Panc1 (cell line): ENCODE measurements around the gene MCM9. TPM values are rescaled to one million over a fixed set of nuclear protein-coding genes. Genes with fewer than 3 reads are reported as not detected.
A peak's percentile ranks its signal among the peaks of the same experiment; 100 is the strongest.

Experiments
- ATAC-seq: fragments of 200-7000 bp; cut with Tn5 transposase; 2 replicates; pipeline ENCODE4 v1.9.1; 2020; ENCODE audit warnings: mild to moderate bottlenecking, moderate library complexity
- BruUV-seq: library from RNA; stranded (reverse); fragments of 400-500 nt; replicated peaks from 2 replicates; lab custom pipeline; 2021; lab: Mats Ljungman, UMichigan
- CTCF ChIA-PET: fragments of 300-600 bp; sonication (Branson Sonifier 250); formaldehyde crosslinking; loops from one replicate; lab custom pipeline; 2022; ENCODE audit warnings: antibody characterized with exemption; lab: Charles Lee
- POLR2A ChIA-PET: fragments of 300-600 bp; sonication (Branson Sonifier 250); formaldehyde crosslinking; loops from one replicate; lab custom pipeline; 2022; ENCODE audit warnings: antibody characterized with exemption; lab: Charles Lee
- DNase-seq: peaks from one replicate; pipeline ENCODE4 v3.0.0-alpha.2; 2010; ENCODE audit warnings: low read depth, low spot score
- H3K27ac ChIP-seq: 2 replicates; pipeline ENCODE4 v1.5.1; 2011; ENCODE audit warnings: mild to moderate bottlenecking, low read length, inconsistent platforms
- H3K27me3 ChIP-seq: fragments of 200-500 bp; sonication (Bioruptor generic); 2 replicates; pipeline ENCODE4 v1.6.0; 2014; ENCODE audit warnings: low read length, inconsistent platforms; ENCODE audit not compliant: control insufficient read depth, insufficient read depth
- H3K36me3 ChIP-seq: fragments of 200-500 bp; sonication (Bioruptor generic); 2 replicates; pipeline ENCODE4 v1.5.1; 2014; ENCODE audit warnings: inconsistent platforms, mild to moderate bottlenecking, low read length, moderate library complexity; ENCODE audit not compliant: control insufficient read depth, insufficient read depth
- H3K4me1 ChIP-seq: 2 replicates; pipeline ENCODE4 v1.5.1; 2011; ENCODE audit warnings: inconsistent platforms, mild to moderate bottlenecking, low read length, moderate library complexity; ENCODE audit not compliant: control insufficient read depth, insufficient read depth
- H3K4me3 ChIP-seq, 2 experiments: 2 replicates each; pipeline ENCODE4 v1.5.1; 2011 to 2012; ENCODE audit warnings: low read depth in 2 of 2, low read length in 2 of 2, mild to moderate bottlenecking in 2 of 2, inconsistent platforms in 1 of 2, moderate library complexity in 1 of 2
- H3K9me3 ChIP-seq: fragments of 200-500 bp; sonication (Bioruptor generic); 2 replicates; pipeline ENCODE4 v1.5.1; 2014; ENCODE audit warnings: low read depth, mild to moderate bottlenecking, inconsistent platforms, low read length, moderate library complexity; ENCODE audit not compliant: control insufficient read depth, insufficient read depth
- CTCF ChIP-seq: fragments of 450-650 bp; IDR thresholded peaks from 2 replicates; pipeline ENCODE4 v1.5.1; 2017; ENCODE audit warnings: mild to moderate bottlenecking
- POLR2AphosphoS5 ChIP-seq: IDR thresholded peaks from 2 replicates; pipeline ENCODE4 v1.6.1; 2012; ENCODE audit warnings: mild to moderate bottlenecking, low read depth, low read length, moderate library complexity
- REST ChIP-seq, 2 experiments: IDR thresholded peaks; 2 replicates each; pipeline ENCODE4 v1.6.1; 2011 to 2012; ENCODE audit warnings: low read depth in 2 of 2, control low read depth in 1 of 2, low read length in 1 of 2, mild to moderate bottlenecking in 1 of 2, moderate library complexity in 1 of 2; ENCODE audit not compliant: insufficient read depth in 1 of 2
- SIN3A ChIP-seq: IDR thresholded peaks from 2 replicates; pipeline ENCODE4 v1.6.1; 2012; ENCODE audit warnings: low read depth, mild to moderate bottlenecking, low read length, moderate library complexity, borderline replicate concordance; ENCODE audit not compliant: insufficient read depth
- TCF7L2 ChIP-seq: IDR thresholded peaks from 2 replicates; pipeline ENCODE4 v1.6.1; 2011; ENCODE audit warnings: mild to moderate bottlenecking, low read depth, low read length, inconsistent platforms
- in situ Hi-C: cut with HindIII; loops from 2 replicates; pipeline ENCODE4 v1.10.0; 2016; ENCODE audit warnings: low sequenced_read_pairs, low pct_unique_long_range_greater_than_20kb
- intact Hi-C: fragments of 100-400 bp; cut with micrococcal nuclease; formaldehyde crosslinking; loops from one replicate; pipeline ENCODE4 v1.10.0; 2022; ENCODE audit not compliant: unreplicated experiment
- total RNA-seq: library from RNA; stranded (reverse); gene quantifications from one replicate; pipeline ENCODE4 v1.2.1, GENCODE V29; 2021; ENCODE audit not compliant: unreplicated experiment

MCM9 gene
- total RNA-seq, 1 experiment from 2014 or later: 20.4 TPM

- CTCF ChIA-PET: no interaction called here
- POLR2A ChIA-PET: no interaction called here
Observed at GRCh38 chr6:118808793-118809638, 125.9 kb downstream of the MCM9 start.

GRCh38 chr6:118804091-118804490 lies 130.9 kb downstream of the MCM9 start:
- Histone ChIP-seq H3K4me1 (no peaks in the 10 kb centered on the region), H3K9me3 (no peaks in the 10 kb centered on the region), H3K27ac (no peak overlapping the region), H3K36me3 (no peaks in the 10 kb centered on the region), H3K27me3 (no peaks in the 10 kb centered on the region), H3K4me3 (no peak overlapping the region)
- ChIA-PET CTCF (no interaction called here), POLR2A (no interaction called here)
- DNase-seq: no peak
- ATAC-seq: no peak
- BruUV-seq: no TSS peak
- in situ Hi-C loops: no loop called here
- TF ChIP-seq SIN3A: no peak
- intact Hi-C loops: loop anchor here (5.0 kb wide), 2 partner anchors 237 to 522 kb away; no protein-coding TSS in a partner anchor

More at GRCh38 chr6:118808793-118809638, 125.9 kb downstream of the MCM9 start:
- Histone ChIP-seq H3K27ac (no peak overlapping the region), H3K4me3 (no peak overlapping the region), H3K27me3 (no peaks in the 10 kb centered on the region), H3K36me3 (no peaks in the 10 kb centered on the region), H3K9me3 (no peaks in the 10 kb centered on the region), H3K4me1 (no peaks in the 10 kb centered on the region)
- in situ Hi-C loops: no loop called here
- intact Hi-C loops: no loop called here
- no TSS peak for BruUV-seq
- TF ChIP-seq REST (IDR thresholded peaks at IDR 0.05; ENCODE audit: insufficient read depth in 1 of 2, low read depth in 2 of 2, low read length in 1 of 2) (no peak), CTCF (no peak), SIN3A (no peak), POLR2AphosphoS5 (no peak), TCF7L2 (no peak)
- ATAC-seq (0 out of 2 replicates have a peak, but pooled peaks have one; percentile 38), DNase-seq (no peak)

GRCh38 chr6:118801257-118801656 lies 133.7 kb downstream of the MCM9 start:
- H3K27ac ChIP-seq: no peak overlapping the region
- DNase-seq (no peak), ATAC-seq (0 out of 2 replicates have a peak, but pooled peaks have one; percentile 41)
- in situ Hi-C loops: no loop called here
- POLR2A ChIA-PET: no interaction called here
- no peak overlapping the region for H3K4me3 ChIP-seq
- no peaks in the 10 kb centered on the region for H3K4me1 ChIP-seq
- intact Hi-C loops: loop anchor here (5.0 kb wide), 2 partner anchors 234 to 519 kb away; no protein-coding TSS in a partner anchor
- H3K9me3 ChIP-seq: no peaks in the 10 kb centered on the region
- no peaks in the 10 kb centered on the region for H3K36me3 ChIP-seq
- H3K27me3 ChIP-seq: no peaks in the 10 kb centered on the region
- no peak for TF ChIP-seq SIN3A
- no peak for TF ChIP-seq REST (IDR thresholded peaks at IDR 0.05; ENCODE audit: insufficient read depth in 1 of 2, low read depth in 2 of 2, low read length in 1 of 2)
- no peak for TF ChIP-seq CTCF
- no peak for TF ChIP-seq TCF7L2
- TF ChIP-seq POLR2AphosphoS5: no peak
- CTCF ChIA-PET: no interaction called here
- BruUV-seq: no TSS peak
